ENCODE results near the gene PAN3.

Gene PAN3

GRCh38 chr13:28299916-28300315, 161.6 kb downstream of the PAN3 start:
- no peak for DNase-seq (ENCODE audit: low spot score)
- no peak overlapping the region for H3K27ac ChIP-seq
- ChIA-PET POLR2A (ENCODE audit: low non-redundant PET) (no interaction called here), CTCF (no interaction called here)
- no peak for TF ChIP-seq CTCF (conservative IDR thresholded peaks at IDR 0.05; ENCODE audit: low read depth)

GRCh38 chr13:28301839-28302238, 163.5 kb downstream of the PAN3 start:
- no peak for DNase-seq (ENCODE audit: low spot score)
- TF ChIP-seq CTCF (conservative IDR thresholded peaks at IDR 0.05; ENCODE audit: low read depth): no peak
- ChIA-PET POLR2A (ENCODE audit: low non-redundant PET) (no interaction called here), CTCF (no interaction called here)
- no peak overlapping the region for H3K27ac ChIP-seq

- H3K27ac ChIP-seq: no peak overlapping the region
- ChIA-PET CTCF (no interaction called here), POLR2A (ENCODE audit: low non-redundant PET) (no interaction called here)
- DNase-seq (ENCODE audit: low spot score): no peak
- no peak for TF ChIP-seq CTCF (conservative IDR thresholded peaks at IDR 0.05; ENCODE audit: low read depth)
These were observed 168.0 kb downstream of the PAN3 start for GRCh38 chr13:28306325-28306724.

- ChIA-PET CTCF (no interaction called here), POLR2A (ENCODE audit: low non-redundant PET) (no interaction called here)
- TF ChIP-seq CTCF (conservative IDR thresholded peaks at IDR 0.05; ENCODE audit: low read depth): no peak
- no peak for DNase-seq (ENCODE audit: low spot score)
- H3K27ac ChIP-seq: no peak overlapping the region
These were observed 175.2 kb downstream of the PAN3 start for GRCh38 chr13:28313579-28313978.

- no peak overlapping the region for H3K27ac ChIP-seq
- DNase-seq (ENCODE audit: low spot score): no peak
- TF ChIP-seq CTCF (conservative IDR thresholded peaks at IDR 0.05; ENCODE audit: low read depth): no peak
- ChIA-PET POLR2A (ENCODE audit: low non-redundant PET) (no interaction called here), CTCF (interaction anchor here (0.7 to 0.9 kb wide), 2 partner anchors 10 to 722 kb away, joined by 3 to 5 read pairs; no protein-coding TSS in a partner anchor)
These were observed 176.5 kb downstream of the PAN3 start for GRCh38 chr13:28314879-28315278.

- ChIA-PET POLR2A (ENCODE audit: low non-redundant PET) (no interaction called here), CTCF (no interaction called here)
- H3K27ac ChIP-seq: no peak overlapping the region
- no peak for DNase-seq (ENCODE audit: low spot score)
- TF ChIP-seq CTCF (conservative IDR thresholded peaks at IDR 0.05; ENCODE audit: low read depth): no peak
These were observed 177.8 kb downstream of the PAN3 start for GRCh38 chr13:28316129-28316528.

- no peak for DNase-seq (ENCODE audit: low spot score)
- CTCF ChIA-PET: no interaction called here
These were observed 178.5 kb downstream of the PAN3 start for GRCh38 chr13:28316836-28317235.

More at GRCh38 chr13:28316836-28317235, 178.5 kb downstream of the PAN3 start:
- no peak for TF ChIP-seq CTCF (conservative IDR thresholded peaks at IDR 0.05; ENCODE audit: low read depth)
- no peak overlapping the region for H3K27ac ChIP-seq
- POLR2A ChIA-PET (ENCODE audit: low non-redundant PET): no interaction called here
